Measurements from ENCODE around the gene ATXN7.

DNA sequence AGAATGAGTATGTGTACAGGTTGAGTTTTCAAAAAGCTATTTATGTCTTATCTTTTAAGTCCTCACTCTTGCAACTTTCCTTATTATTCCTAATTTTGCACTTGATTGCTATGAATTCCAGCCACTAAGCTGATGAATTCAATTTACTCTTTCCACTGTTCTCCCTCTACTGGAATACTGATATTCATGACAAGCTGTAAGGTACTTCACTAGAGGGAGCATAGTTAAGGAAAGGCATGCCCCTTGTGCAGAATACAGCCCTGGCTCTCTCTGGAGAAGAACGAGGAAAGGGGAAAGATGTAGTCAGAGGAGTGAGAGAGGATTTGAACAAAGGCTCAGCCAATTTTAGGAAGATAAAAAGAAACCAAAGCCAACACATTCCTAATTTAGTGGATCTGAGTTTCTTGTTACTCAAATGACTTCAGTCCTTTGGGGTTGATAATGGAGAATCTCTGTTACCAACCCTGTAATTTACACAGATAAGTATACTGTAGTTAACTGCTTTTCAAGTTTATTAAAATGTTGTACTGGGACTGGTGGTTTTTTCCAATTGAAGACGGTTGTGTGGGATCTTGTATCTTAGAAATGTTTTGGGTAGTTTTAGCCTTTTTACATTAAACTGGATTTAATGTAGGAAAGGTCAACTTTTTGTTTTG is 44.5 kb downstream of the ATXN7 start:
- no peak for TF ChIP-seq POLR2AphosphoS5 (IDR thresholded peaks at IDR 0.05; ENCODE audit: insufficient read depth in 1 of 2, low read depth in 1 of 2)
- TF ChIP-seq, protein P1, sequence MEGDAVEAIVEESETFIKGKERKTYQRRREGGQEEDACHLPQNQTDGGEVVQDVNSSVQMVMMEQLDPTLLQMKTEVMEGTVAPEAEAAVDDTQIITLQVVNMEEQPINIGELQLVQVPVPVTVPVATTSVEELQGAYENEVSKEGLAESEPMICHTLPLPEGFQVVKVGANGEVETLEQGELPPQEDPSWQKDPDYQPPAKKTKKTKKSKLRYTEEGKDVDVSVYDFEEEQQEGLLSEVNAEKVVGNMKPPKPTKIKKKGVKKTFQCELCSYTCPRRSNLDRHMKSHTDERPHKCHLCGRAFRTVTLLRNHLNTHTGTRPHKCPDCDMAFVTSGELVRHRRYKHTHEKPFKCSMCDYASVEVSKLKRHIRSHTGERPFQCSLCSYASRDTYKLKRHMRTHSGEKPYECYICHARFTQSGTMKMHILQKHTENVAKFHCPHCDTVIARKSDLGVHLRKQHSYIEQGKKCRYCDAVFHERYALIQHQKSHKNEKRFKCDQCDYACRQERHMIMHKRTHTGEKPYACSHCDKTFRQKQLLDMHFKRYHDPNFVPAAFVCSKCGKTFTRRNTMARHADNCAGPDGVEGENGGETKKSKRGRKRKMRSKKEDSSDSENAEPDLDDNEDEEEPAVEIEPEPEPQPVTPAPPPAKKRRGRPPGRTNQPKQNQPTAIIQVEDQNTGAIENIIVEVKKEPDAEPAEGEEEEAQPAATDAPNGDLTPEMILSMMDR (IDR thresholded peaks at IDR 0.05) = no peak
